ENCODE measurements around the gene ARHGAP42. TPM values are rescaled to one million over a fixed set of nuclear protein-coding genes. Genes with fewer than 3 reads are reported as not detected.

ARHGAP42 gene
- total and polyA plus RNA-seq, 2 of the 13 experiments (the other 11 are each of a cell fraction or from before 2014, with no cell fraction given): 2.5 to 4.3 TPM

GRCh38 chr11:101008961-101009689, 322.0 kb downstream of the ARHGAP42 start:
- H3K4me1 ChIP-seq (ENCODE audit: insufficient read depth, low read length): no peaks in the 10 kb centered on the region
- in situ Hi-C loops (cut with HindIII; ENCODE audit: extremely low pct_ligation_motif_present, low pct_unique_long_range_greater_than_20kb) (no loop called here), intact Hi-C loops (cut with micrococcal nuclease; ENCODE audit: unreplicated experiment) (no loop called here)
- no peaks in the 10 kb centered on the region for H3K9me3 ChIP-seq (ENCODE audit: low read length)
- no peaks in the 10 kb centered on the region for H3K36me3 ChIP-seq (replicated peaks in 1 of 2; ENCODE audit: control insufficient read depth in 1 of 2, insufficient read depth in 2 of 2, low read length in 2 of 2)
- no TSS peak for BruUV-seq (replicated peaks)
- H3K4me2 ChIP-seq (ENCODE audit: low read depth, low read length): no peak overlapping the region
- DNase-seq (ENCODE audit: low spot score) (no peak), FAIRE-seq (no peak), ATAC-seq (no peak)
- H3K27ac ChIP-seq (ENCODE audit: extremely low read length, insufficient read depth, low read length): no peak overlapping the region
- no peaks in the 10 kb centered on the region for H3K79me2 ChIP-seq (ENCODE audit: insufficient read depth, low read length)
- H3K4me3 ChIP-seq (replicated peaks in 1 of 3; ENCODE audit: insufficient read depth in 1 of 3, low read depth in 2 of 3, low read length in 3 of 3): no peak overlapping the region
- 0% methylated on average over 1 of the region's 1 CpG for WGBS (ENCODE audit: low lambda C conversion rate)
- no peak for TF ChIP-seq ZNF552 (CRISPR knock-in tag; IDR thresholded peaks at IDR 0.05; ENCODE audit: borderline replicate concordance)
- no peak for TF ChIP-seq RERE (CRISPR knock-in tag; IDR thresholded peaks at IDR 0.05; ENCODE audit: low read depth)
- no peak for TF ChIP-seq CREM (IDR thresholded peaks at IDR 0.05)
- no peak for TF ChIP-seq CREM (CRISPR knock-in tag; IDR thresholded peaks at IDR 0.05)
- TF ChIP-seq ZNF7 (CRISPR knock-in tag; IDR thresholded peaks at IDR 0.05): no peak
- TF ChIP-seq ZNF644 (CRISPR knock-in tag; IDR thresholded peaks at IDR 0.05; ENCODE audit: low read depth): no peak
- no peak overlapping the region for H2AFZ ChIP-seq (ENCODE audit: low read length)
- H4K20me1 ChIP-seq (ENCODE audit: insufficient read depth, low read length): no peaks in the 10 kb centered on the region
- CTCF ChIA-PET (ENCODE audit: low intra/inter-chr PET ratio, low total read pairs): no interaction called here
- no peak overlapping the region for H3K9ac ChIP-seq (ENCODE audit: insufficient read depth, low read depth, low read length)
- POLR2A ChIA-PET: no interaction called here
- H3K27me3 ChIP-seq (ENCODE audit: control insufficient read depth in 1 of 2, insufficient read depth in 2 of 2, low read length in 2 of 2): no peaks in the 10 kb centered on the region

Data from HepG2 (cell line).